ENCODE data around the gene LDB1.

The LDB1 gene

GRCh38 chr10:102113261-102113955, 6.8 kb downstream of the LDB1 start:
- no peak for DNase-seq (ENCODE audit: low read depth)

DNA sequence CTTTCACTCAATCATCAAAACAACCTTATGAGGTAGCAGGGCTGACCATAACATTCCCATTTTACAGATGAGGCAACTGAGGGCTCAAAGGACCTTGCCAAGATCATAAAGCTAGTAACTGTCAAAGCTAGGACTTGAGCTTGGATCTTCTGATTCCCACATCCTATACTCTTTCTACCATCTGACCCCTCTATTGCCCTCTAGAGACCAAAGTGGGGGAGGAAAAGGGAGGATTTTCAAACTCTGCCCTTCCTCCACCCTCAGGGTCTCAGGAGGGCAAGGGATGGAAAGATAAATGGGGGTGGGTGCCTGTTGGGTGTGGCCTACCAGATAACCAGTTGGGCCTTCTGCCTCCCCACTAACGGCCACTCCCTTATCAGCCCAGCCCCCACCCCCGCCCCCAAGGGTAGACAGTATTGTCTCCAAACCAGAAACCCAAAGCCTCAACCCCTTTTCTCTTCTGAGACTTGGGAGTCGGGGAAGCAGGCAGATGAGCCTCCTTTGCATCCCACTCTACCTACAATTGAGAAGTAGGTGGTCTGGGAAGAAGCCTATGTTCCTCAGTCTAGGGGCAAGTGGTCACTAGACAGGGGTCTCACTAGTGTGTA, 7.9 kb downstream of the LDB1 start:
- no peak for DNase-seq (ENCODE audit: low read depth)

DNA sequence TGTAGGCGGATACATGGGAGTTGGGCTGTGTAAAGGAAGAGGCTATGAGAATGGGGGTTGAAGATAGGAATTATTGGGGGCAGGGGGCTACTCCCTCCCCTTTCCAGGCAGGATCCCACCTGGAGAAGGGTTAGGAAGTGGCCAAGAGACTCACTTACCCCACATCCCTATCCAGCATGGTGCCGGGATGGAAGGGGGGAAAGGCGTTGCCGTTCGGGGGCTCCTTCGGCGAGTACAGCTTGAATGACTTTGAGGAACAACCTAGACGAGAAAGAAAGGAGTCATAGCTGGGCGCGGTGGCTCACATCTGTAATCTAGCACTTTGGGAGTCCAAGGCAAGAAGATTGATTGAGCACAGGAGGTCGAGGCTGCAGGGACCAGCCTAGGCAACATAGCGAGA, 8.9 kb downstream of the LDB1 start:
- DNase-seq (ENCODE audit: low read depth), result no peak

DNA sequence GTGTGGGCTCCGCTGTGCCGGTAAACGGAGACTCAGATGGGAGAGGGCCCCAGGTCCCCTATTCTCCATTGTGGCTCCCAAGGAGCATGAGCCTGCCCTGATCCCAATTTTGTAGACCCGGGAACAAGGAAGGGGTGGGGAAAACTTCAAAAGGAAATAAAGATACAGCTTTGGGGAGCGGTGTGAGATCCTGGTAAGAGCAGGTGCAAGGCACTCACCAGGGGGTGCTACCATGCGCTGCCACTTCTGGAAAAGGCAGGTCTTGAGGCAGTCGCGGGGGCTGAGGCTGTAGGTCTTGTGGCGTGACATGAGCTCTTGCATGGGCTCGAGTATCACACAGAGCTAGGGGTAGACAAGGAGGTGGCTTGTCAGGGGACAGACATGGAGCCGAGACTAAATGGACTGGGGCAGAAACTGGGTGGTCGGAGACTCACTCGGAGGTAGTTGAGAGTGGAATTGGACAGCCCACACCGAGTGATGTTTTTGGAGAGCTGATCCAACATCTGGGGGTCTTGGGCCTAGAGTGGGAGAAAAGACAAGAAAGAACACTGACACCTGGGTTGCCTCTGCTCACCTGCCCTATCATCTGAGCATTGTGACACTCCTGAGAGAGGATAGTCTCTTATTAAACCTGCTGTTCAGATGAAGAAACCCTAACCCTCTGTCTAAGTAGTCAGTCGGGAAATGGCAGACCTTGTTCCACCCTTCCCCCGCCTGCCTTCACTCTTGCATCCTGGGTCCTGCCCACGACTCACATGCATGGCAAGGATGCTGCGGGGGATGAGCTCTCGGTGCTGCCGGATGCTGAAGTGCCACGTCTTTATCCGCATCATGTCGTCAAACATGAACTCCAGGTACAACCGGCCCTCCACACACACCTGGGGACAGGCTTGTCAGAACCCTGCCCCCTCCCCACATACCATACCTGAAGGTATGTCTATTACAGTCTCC, 10.7 kb downstream of the LDB1 start:
- DNase-seq (ENCODE audit: low read depth), result no peak

- DNase-seq (ENCODE audit: low read depth), result no peak
These were observed 13.2 kb downstream of the LDB1 start for GRCh38 chr10:102106998-102107397.

- DNase-seq (ENCODE audit: low read depth), result no peak
These were observed 17.7 kb downstream of the LDB1 start for GRCh38 chr10:102102421-102102820.

GRCh38 chr10:102101152-102101551, 19.0 kb downstream of the LDB1 start:
- no peak for DNase-seq (ENCODE audit: low read depth)

DNA sequence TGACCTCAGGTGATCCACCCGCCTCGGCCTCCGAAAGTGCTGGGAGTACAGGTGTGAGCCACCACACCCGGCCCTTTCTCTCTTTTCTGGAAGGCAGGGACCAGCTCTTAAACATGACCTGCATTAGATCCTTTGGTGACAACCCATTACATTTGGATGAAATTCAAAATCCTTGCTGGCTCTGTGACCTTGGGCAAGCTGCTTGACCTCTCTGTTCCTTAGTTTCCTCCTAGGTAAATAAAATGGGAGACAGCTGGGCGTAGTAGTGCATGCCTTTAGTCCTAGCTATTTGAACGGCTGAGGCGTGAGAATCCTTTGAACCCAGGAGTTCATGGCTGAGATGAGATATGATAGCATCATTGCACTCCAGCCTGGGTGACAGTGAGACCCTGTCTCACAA, 23.7 kb downstream of the LDB1 start:
- no peak for DNase-seq (ENCODE audit: low read depth)

- DNase-seq (ENCODE audit: low read depth), result no peak
These were observed 29.4 kb downstream of the LDB1 start for GRCh38 chr10:102090772-102091171.

DNA sequence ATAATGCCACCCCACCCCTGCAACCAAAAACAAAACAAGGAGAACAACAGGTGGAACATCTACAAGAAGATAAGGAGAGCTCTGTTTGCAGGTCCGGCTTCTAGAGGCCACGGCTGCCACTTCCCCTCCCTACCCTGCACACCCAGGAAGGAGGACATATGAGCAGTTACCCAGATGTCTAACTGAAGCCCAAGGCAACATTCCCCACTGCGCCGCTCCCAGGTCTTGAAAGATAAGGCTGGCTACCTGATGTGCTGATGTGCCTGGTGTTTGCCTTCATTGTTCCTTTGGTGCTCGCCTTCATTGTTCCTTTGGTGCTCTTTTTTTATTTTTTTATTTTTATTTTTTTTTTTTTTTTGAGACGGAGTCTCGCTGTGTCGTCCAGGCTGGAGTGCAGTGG, 34.0 kb downstream of the LDB1 start:
- no peak for DNase-seq (ENCODE audit: low read depth)

DNA sequence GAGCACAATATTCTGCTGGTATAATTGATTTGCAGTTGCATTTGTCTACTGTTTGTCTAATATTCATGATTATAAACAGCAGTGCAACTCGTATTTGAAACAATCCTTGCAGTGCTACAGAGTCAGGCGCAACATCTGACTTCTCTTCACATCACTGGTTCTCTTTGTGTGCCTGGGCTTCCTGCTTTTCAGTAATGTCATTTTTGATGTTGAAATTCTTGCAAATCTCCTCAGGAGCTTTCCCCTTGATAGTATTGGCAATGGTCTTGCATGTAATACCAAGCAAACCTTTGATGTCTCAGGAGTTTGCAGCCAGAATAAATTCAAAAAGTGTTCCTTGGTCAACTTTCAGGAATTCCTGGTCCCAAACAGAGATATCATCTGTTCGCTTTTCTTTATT, 34.8 kb downstream of the LDB1 start:
- DNase-seq (ENCODE audit: low read depth), result no peak

DNA sequence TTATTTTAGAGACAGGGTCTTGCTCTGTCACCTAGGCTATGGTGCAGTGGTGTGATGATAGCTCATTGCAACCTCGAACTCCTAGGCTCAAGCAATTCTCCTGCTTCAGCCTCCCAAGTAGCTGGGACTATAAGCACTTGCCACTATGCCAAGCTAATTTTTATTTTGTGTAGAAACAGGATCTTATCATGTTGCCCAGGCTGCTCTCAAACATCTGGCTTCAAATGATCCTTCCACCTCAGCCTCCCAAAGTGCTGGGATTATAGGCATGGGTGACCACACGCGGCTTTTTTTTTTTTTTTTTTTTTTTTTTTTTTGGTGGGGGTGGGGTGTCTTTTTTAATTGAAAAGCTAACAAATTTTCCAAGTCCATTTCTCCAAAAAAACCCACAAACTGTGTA, 36.6 kb downstream of the LDB1 start:
- no peak for DNase-seq (ENCODE audit: low read depth)

DNA sequence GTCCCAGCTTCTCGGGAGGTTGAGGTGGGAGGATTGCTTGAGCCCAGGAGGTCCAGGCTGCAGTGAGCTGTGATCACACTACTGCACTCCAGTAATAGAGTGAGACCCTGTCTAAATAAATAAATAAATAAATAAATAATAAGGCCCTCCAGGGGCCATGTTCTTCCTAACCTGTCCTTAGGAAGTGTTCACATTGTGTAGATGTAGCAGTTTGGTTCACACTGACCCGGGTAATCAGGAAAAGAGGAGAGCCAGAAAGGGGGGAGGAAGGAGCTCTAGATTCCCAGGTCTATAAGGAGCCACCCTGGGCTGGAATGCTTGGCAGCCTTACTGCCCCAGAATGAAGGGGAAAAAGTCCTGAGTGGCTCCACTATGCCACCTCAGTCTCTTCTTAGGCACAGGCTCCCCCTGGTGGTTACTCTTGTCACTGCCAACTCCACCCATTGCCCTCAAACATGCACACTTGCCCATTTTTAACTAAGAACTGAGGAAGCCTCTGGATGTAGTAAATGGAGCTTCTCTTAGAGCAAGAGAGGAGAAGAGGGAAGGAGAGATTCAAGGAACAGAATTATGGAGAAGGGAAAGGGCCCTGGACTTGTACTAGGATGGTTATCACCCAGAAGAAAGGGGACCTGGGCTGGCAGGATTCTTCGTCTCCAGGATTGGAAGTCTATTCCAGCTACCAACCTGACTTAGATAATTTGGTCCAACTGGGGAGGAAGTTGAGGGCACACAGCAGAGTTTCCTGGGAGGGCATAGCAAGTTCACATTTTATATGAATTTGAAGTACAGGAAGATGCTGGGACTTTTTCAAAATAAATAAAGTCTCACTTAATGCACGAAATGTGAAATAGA, 47.3 kb downstream of the LDB1 start:
- DNase-seq (ENCODE audit: low read depth), result no peak

DNA sequence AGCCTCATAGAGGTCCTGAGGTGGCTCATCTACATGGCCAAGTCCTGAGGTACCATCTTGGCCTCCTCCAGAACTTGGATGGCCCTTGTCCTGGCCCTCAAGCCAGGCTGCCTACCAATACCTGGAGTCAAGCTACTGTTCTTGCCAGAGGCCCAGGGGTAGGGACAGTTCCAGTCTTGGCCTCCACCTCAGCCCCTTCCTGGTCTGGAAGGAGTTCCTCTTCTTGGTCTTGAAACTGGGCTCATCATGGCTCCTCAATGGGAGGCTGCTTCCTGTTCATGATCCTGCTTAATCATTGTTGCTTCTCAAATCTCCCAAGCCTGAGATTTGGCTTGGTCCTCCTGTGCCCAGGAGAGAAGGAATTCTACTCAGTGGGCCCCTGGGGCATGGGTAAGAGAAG, 51.1 kb downstream of the LDB1 start:
- no peak for DNase-seq (ENCODE audit: low read depth)

DNA sequence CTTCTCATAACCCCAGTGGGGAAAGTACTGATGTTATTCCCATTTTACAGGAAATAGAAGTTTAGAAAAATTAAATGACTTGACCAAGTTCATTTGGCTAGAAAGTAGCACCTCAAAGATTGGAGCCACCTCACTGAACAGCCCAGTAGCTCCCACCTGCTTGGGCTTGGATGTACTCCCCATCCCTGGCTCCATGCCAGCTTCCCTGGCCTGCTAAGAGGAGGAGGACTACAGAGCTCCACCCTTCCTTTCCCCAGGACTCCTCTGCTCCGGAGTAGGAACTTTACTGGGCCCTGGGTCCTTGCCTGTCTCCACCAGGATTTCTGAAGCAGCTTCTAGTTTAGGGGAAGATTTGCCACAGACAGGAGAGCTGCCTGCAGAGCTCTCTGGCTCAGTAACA, 52.0 kb downstream of the LDB1 start:
- no peak for DNase-seq (ENCODE audit: low read depth)

- DNase-seq (ENCODE audit: low read depth), result no peak
These were observed 52.9 kb downstream of the LDB1 start for GRCh38 chr10:102067091-102067916.

- DNase-seq (ENCODE audit: low read depth), result no peak
These were observed 53.6 kb downstream of the LDB1 start for GRCh38 chr10:102066399-102067088.

DNA sequence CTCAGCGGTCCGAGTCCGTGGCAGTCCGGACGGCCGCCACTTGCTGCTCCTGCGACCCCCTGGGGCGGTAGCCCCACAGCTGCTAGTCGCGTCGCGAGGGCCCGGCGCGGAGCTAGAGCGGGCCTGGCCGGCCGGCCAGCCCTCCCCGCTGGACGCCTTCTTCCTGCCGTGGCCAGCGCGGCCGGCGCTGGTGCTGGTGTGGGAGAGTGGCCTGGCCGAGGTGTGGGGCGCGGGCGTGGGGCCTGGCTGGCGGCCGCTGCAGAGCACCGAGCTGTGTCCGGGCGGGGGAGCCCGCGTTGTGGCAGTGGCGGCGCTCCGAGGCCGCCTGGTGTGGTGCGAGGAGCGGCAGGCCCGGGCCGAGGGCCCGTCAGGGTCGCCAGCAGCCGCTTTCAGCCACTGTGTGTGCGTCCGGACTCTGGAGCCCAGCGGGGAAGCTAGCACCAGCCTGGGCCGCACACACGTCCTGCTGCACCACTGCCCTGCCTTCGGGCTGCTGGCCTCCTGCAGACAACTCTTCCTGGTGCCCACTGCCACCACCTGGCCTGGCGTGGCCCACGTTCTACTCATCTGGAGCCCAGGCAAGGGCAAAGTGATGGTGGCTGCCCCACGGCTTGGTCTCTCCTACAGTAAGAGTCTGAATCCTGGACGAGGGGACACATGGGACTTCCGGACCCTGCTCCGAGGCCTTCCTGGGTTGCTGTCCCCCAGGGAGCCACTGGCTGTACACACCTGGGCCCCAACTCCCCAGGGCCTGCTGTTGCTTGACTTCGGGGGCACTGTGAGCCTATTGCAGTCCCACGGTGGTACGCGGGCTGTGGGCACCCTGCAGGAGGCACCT, 54.4 kb downstream of the LDB1 start:
- DNase-seq (ENCODE audit: low read depth), result no peak

DNA sequence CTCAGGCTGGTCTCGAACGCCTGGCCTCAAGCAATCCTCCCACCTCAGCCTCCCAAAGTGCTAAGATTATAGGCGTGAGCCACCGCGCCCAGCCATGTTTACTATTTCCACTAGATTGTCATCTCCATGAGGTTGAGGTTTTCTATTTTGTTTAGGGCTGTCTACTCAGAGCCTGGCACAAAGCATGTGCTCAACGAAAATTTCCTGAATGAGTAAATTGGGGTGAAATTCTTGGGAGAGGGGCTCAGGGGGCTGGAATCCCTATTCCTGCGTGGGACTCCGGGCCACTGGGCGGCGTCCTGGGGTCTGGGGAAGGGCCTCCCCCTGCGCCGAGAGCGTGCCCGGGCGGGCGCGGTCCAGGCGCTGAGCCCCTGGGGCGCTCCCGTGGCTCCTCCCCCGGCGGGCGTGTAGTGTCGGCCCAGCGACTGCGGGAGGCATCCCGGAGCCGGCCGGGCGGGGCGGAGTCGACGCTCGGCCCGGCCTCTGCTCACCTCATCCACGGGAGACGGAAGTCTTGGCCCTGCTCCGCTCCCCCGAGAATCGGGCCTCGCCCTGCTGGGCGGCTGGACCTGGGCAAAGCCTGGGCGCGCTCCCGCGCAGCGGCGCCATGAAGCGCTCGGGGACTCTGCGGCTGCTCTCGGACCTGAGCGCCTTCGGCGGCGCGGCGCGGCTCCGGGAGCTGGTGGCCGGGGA, 55.2 kb downstream of the LDB1 start, which contains the start of gene HPS6:
HPS6 (plus strand) TSS at position 482 of the 693 bp plus-strand sequence; CDS start at position 608, 126 bp downstream.
- peak; percentile 82 for DNase-seq (ENCODE audit: low read depth)
